GM19438 (cell line): ENCODE measurements around the gene GAL3ST3.

Experiments
- ATAC-seq: cut with Tn5 transposase; IDR thresholded peaks from one replicate; pipeline ENCODE4 v1.9.1; 2021; ENCODE audit warnings: low read depth; ENCODE audit not compliant: unreplicated experiment

GAL3ST3 gene

DNA sequence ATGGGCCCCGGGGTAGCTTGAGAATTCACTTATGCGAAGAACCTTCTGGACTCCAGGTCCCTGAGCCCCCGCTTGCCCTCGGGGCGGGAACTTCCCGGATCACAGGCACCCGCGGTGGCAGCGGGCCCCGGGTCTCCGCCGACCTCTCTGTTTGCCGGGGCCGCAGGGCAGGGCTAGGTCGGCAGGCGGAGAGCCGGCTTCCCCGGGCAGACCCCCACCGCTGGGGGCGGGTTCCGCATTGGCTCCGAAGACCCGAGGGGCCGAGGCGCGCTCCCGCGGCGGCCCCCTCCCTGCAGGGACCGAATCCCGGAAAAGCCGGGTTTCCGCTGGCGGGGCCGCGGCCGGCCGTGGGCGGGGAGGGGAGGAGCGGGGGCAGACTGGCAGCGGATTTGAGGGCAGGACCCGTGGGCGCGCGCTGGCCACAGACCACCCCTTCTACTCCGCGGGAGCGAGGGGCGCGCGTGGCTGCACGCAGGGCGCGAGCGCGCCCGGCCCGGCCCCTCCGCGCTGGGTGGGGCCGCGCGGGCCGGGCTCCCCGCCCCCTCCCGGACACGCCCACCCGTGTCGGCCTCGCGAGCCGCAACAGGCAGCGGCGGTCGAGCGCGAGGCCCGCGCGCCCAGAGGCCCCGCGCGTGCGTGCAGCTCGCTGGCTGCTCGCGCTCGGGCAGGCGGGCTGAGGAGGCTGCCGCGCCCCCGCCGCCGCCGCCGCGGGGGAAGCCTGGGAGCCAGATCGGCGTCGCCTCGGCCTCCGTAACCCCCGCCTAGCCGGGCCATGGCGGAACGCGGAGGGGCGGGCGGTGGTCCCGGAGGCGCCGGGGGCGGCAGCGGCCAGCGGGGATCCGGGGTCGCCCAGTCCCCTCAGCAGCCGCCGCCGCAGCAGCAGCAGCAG is 21.0 kb upstream of the GAL3ST3 start, which contains the start of gene PACS1:
Gene PACS1, plus strand, starts transcription at position 558 of the 889 bp plus-strand sequence. Its CDS starts 215 bp downstream, at position 773.
- peak; percentile 40 for ATAC-seq

DNA sequence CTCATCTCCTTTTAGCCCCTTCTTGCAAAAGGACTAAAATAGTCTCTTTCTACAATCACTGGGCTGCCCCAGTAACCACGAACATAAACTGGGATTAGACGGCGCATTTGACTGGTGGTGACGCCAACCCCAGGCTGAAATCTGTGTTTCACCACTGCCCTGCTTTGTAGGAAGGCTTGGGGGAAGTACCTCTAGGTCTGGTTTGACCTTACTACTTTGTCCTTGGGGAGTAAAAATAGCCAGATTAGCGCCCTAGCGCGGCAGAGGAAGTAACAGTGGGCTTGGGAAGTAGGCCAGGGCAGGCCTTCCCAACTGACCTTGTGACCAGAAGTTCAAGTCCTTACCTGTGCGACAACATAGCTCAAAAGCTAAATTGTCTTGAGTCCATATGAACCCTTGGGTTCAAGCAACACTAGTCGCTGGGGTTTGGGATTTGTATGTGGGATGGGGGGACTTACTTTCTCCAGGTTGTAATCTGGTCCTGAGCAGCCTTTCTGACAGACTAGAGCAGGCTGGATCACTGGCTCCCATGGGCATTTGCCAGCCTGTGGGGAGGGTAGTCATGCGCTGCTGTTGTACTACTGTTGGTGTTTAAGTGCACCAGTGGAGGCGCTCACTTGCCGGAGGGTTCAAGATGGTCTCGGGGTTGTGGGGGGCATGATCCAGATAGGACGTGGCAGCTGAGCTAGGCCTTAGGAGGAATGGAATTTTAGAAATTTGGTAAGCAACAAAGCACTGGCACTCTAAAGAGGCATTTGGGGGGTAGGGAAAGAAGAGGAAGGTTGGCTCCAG is 20.2 kb upstream of the GAL3ST3 start:
- no peak for ATAC-seq

DNA sequence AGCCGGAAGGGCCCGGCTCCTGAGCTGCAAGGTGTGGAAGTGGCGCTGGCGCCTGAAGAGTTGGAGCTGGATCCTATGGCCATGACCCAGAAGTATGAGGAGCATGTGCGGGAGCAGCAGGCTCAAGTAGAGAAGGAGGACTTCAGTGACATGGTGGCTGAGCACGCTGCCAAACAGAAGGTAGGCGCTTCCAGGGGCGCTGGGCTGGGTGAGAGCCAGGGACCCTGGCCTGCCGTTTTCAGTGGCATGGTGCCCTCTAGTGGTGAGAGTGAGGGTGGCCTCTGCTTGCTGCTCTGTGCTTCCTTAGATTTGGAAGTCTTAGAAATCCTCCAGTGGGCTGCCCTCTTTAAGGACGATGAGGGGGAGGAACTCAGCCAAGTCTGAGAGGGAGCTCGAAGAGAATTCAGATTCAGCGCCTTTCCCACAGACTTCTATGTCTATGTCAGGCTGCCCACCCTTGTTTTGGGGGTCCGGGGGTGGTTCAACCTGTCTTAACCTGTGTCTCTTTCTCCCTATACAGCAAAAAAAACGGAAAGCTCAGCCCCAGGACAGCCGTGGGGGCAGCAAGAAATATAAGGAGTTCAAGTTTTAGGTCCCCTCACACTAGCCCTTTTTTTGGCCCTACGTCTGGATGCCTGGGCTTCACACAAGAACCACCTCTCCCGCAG is 19.3 kb upstream of the GAL3ST3 start:
- ATAC-seq, result no peak

DNA sequence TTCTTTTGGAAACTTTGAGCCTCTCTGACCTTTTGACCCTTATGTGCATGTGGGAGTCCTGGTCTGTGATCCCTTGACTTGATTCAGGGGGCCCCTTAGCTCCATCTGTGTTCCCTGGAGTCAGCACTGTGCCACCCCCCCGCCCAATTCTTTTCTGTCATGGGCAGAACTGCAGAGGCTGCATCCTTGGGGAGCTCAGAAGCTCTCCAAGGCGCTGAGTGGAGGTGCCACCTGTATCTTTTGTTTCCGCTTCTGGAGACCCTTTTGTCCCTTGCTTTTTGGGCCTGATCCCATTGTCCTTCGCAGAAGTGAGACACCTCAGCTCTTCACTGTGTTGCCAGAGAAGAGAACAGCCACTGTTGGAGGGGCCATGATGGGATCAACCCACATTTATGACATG is 18.7 kb upstream of the GAL3ST3 start:
- no peak for ATAC-seq

DNA sequence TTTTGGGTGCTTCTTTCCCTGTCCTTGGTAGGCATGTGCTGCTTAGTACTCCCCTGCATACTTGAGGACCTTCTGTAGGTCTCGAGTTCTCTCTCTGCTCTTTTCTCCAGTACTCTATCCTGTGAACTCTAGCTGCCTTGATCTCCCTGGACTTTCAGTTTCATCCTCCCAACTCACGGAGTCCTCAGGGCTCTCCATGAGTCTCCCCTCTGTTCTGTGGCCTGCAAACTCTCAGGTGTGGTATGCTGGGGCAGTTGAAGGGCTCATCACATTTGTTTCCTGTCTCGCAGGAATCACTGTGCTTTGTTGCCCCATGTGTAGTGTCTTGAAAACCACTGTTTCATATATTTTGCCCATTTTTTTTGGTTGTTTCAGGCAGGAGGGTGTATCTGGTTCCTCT is 17.8 kb upstream of the GAL3ST3 start:
- no peak for ATAC-seq

DNA sequence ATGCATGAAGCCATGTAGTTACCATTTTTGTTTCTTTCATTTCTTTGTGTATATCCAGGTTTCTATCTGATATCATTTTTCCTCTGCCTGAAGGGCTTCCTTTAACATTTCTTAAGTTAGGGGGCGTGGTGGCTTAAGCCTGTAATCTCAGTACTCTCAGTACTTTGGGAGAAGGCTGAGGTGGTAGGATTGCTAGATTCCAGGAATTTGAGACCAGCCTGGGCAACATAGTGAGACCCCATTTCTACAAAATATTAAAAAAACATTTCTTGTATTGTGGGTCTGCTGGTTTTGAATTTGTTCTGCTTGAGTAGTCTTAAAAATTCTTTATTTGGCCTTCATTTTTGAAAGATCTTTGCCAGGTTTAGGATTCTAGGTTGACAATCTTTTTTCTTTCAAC is 15.6 kb upstream of the GAL3ST3 start:
- ATAC-seq, result no peak

DNA sequence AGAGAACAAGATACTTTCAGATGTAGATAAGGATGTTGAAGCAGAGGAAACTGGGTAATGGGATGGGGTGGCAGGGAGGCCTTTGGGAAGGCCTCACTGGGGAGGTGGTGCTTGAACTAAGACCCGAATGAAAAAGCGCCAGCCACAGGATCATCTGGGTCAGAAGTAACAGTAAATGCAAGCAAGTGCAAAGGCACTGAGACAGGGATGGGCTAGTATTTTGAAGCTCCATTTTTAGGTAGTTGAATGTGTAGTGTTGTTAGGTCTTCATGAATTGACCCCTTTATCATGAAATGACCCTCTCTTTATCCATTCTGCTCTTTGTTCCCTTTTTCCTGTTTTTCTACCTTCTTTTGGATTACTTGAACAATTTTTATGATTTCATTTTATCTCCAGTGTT is 14.9 kb upstream of the GAL3ST3 start:
- no peak for ATAC-seq

DNA sequence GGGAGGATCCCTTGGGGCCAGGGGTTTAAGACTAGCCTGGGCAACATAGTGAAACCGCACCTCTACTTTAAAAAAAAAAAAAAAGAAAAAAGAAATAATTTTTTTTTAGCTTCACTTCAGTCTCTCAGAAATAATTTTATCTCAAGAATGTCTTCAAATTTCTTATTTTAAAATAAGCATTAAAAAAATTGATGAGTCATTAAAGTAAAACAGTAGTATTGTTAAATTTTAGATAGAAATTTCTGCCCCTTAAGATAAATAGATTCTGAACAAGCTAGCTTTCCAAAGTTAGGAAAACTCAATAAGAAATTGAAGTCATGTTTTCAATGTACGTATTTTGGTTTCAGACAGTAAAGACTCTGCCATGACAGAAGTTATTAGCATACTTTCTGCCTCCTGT is 13.4 kb upstream of the GAL3ST3 start:
- no peak for ATAC-seq

DNA sequence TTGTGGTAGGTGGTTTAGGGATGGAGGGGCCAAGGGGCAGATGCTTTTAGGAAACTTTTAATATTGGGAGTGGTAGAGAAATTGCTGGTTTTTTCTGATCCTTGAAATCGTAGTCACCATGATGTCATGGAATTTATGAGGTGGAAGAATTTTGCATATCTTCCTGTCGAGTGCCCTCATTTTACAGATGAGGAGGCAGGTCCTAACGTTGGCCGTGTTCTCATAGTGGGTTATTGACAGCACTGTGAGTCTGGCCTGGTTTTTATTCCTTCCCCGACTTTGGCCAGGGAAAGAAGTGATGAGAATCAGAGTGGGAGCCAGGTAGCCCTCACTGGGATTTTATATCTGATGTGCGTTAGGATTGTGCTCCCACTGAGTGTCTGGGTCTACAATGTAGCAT is 12.3 kb upstream of the GAL3ST3 start:
- ATAC-seq, result no peak

DNA sequence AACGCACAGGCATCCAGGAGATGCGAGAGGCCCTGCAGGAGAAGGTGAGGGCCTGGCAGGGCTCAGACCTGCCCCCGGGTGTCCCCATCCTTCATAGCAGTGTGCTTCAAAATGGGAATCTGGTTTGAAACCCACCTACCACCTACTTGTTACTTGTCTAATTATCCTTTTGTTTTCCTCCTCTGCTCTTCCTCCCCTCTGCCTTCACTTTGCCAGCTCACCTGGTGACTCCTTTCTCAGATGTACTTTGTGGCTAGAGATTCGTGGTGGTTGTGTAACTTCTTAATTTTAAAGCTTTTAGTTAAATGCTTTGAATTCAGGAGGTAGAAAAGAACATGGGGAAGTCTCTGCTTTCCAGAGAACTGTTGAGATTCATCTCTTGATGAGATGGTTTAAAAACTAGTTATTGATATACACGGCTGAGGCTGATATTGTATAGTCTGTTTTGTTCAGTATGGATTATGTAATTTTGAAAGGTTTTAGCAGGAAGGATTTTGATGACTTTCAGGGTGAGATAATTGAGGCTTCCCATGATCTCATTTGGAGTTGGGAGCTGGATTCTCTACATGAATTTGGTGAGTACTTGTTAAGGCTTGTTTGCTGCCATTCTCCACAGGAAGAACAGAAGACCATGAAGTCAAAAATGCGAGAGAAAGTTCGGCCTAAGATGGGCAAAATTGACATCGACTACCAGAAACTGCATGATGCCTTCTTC is 11.2 kb upstream of the GAL3ST3 start:
- ATAC-seq, result no peak

DNA sequence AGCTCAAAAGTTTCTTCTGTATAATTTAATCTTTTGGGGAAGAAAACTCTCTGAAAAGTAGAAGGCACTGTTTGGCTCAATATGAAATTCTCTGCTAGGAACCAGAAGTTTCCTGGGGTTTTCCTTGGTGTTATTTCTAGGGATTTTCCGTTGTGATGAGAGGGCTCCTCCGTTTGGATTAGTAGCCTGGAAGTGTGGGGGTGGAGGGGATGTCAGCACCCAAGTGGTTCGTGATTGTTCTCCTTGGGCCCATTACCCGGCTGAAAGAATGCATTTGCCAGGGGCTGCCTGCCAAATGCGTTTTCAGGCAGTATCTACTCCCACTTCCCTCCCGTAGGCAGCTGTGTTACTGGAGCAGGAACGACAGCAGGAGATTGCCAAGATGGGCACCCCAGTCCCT is 7.5 kb upstream of the GAL3ST3 start:
- ATAC-seq, result no peak

DNA sequence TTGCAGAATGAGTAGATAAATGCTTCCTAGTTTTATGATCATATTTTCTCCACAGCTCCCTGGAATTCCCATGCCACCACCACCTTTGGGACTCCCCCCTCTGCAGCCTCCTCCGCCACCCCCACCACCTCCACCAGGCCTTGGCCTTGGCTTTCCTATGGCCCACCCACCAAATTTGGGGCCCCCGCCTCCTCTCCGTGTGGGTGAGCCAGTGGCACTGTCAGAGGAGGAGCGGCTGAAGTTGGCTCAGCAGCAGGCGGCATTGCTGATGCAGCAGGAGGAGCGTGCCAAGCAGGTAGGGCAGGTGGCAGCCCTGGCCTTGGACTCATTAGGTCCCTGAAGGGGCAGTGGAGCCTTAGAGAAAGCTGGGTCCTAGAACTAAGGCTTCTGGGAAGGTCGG is 6.1 kb upstream of the GAL3ST3 start:
- no peak for ATAC-seq

DNA sequence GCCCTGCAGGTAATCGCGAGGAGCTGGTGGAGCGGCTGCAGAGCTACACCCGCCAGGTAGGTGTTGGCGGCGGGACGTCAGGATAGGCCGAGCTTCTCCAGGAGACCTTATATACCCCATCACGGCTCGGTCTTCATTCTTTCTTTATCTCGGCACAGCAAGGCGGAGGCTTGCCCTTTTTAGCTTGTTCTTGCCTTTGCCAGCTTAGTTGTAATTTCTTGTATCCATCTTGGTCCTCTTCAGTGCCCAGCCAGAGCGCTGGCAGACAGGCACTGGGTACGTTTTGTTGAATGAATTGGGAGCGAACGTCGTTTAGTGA is 3.7 kb upstream of the GAL3ST3 start:
- ATAC-seq, result no peak

DNA sequence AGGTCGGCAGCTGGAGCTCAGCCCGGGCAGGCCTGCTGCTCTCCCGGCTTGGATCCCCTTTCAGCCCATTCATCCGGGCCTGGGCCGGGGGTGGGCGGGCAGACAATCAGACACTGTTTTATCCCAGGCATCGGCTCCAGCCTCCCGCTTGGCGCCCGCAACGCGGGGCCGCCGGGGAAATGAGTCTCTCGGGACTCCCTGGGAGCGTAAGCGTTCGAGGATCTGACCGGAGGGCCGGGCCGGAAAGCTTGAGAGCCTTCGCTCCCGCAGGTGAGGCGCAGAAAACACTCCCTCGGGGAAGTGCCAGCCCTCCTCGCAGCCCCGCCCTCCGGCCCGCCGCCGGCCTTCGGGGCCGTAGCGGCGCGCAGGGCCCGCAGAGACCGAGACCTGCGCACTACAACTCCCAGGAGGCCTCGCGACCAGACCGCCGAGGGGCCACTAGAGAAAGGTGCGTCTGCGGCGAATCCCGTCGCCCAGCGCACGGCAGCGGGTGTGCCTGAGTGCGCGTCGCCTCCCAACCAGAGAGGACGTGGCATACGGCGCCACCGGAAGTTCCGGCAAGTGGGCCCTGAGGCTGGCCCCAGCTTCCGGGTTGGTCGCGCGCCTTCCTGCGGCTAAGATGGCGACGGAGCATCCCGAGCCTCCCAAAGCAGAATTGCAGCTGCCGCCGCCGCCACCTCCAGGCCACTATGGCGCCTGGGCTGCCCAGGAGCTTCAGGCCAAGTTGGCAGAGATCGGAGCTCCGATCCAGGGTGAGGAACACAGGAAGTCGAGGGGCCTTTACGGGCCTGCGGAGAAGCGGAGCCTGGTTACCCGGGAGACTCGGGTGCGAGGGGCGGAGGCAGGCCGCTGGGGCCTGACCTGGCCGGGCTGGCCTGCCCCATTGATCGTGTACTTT is 3.1 kb upstream of the GAL3ST3 start, which contains the start of gene SF3B2:
Gene SF3B2, plus strand, starts transcription at position 599 of the 898 bp plus-strand sequence. Its CDS starts 21 bp downstream, at position 620.
- ATAC-seq, result peak; percentile 93

DNA sequence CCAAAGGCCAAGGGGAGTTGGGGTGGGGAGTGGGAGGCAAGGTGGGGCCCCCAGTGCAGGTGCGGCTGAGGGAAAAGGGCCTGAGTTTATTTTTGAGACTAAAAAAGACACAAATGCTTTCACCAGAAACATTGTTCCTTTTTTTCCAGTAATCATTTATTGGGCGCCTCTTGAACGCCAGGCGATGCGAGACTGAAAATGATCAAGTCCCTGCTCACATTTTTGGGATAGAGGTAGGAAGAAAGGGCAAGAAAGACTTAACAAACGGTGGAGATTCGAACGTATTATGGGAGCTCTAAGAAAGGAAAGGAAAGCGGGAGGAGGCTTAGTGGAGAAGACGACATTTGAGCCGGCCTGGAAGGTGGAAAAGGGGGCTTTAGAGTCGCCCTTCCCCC is 2.4 kb upstream of the GAL3ST3 start:
- no peak for ATAC-seq

DNA sequence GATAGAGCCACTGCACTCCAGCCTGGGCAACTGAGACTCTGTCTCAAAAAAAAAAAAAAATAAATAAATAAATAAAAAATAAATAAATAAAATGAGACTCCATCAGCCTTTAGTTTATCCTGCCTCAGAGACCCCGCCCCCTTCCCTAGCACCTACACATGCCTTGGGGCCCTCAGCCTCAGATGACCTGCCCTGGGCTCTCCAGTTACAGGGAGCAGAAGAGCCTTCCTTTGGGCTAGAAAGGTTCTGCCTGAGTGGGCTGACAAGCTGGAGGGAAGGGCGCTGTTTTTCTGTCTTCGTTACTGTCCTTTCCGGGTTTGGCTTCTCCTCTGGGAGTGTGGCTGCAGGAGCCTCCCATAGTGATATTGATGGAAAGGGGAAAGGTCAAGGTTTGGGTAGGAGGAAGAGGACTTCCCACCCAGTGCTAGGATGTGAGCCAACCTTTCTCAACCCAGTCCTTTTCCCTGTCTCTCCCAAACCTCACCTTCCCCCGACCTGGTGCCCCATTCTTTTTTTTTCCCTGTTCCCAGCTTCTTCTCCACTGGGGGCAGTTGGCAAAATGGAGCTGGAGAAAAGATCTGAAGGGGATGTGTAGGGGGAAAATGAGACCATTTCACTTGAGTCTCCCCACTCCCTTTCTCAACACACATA is 1.7 kb upstream of the GAL3ST3 start:
- ATAC-seq, result no peak

DNA sequence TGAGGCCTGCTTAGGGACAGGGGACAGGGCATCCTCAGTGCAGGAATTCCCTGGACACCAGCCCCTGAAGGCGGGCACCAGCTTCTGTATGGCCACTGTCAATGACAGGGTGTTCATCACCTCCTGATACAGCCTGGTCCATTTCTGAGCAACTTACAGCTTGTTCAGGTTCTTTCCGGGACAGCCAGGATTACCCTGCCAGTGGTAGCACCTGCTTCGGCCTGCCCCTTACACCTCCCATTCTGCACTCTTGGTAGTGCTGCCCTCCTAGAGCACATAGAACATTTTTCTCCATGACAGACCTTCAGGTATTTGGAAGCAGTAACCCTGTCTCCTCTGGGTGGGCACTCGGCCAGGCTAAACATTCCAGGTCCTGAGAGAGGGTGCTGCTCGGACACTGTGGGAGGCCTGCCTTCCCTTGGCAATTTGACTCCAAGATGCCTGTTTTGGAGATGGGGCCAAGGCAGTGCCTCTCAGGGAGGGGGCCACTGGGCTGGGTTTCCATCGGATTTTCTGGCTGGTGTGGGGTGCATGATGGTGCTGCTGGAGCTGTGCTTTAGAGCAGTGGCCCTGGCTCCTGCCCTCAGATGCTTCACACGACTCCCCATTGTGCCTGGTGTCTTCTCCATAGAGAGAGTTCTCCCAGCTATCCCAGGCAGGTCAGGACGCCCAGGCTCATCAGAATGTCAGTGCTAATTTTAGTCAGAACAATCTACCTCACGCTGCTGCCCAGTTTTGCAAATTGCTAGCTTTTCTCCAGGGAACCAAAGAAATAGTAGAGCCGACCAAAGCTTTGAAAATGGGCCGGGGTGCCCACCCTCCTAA is 1.2 kb downstream of the GAL3ST3 start:
- no peak for ATAC-seq

DNA sequence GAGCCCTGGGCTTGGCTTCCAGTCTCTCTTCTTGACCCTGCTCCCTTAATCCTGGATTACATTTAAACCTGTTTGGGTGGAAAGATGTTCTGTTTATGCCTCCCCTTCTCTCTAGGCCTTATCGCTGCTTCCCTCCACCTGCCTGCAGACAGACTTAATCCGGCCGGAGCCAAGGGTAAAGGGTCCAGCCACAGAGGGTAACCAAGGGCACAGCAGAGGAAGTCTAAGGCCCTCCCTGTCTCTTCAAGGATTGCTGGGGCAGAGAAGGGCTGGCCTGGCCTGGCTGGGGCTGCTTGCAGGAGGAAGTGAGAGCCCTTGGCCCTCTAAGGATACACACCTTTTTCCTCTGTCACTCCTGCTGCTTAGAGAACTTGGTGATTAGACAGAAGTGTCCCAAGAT is 2.1 kb downstream of the GAL3ST3 start:
- ATAC-seq, result no peak
